HG03521 (cell line): ENCODE data around the gene HLA-DPA1.
"Not testable (repeated sequence)": the region's sequence is repeated elsewhere in the genome, so short reads cannot be mapped to it uniquely, and the experiment has no call there.

Experiments used
- ATAC-seq: cut with Tn5 transposase; IDR thresholded peaks from one replicate; pipeline ENCODE4 v1.9.1; 2021; ENCODE audit warnings: mild to moderate bottlenecking, moderate library complexity; ENCODE audit not compliant: unreplicated experiment

The HLA-DPA1 gene

GRCh38 chr6:33065312-33065711 is 8.1 kb downstream of the HLA-DPA1 start:
- no peak for ATAC-seq

- ATAC-seq = no peak
These were observed 8.7 kb downstream of the HLA-DPA1 start for GRCh38 chr6:33064723-33065122.

DNA sequence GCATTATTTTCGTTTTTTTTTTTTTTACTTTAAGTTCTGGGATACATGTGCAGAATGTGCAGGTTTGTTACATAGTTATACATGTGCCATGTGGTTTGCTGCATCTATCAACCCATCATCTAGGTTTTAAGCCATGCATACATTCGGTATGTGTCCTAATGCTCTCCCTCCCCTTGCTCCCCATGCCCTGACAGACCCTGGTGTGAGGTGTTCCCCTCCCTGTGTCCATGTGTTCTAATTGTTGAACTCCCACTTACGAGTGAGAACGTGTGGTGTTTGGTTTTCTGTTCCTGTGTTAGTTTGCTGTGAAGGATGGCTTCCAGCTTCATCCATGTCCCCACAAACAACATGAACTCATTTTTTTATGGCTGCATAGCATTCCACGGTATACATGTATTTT is 10.0 kb downstream of the HLA-DPA1 start:
- not testable (repeated sequence) for ATAC-seq

- peak; percentile 50 for ATAC-seq
These were observed 11.5 kb downstream of the HLA-DPA1 start for GRCh38 chr6:33061987-33062386.

GRCh38 chr6:33057222-33058150 is 16.0 kb downstream of the HLA-DPA1 start:
- ATAC-seq = no peak

GRCh38 chr6:33053230-33053629 is 20.2 kb downstream of the HLA-DPA1 start:
- no peak for ATAC-seq

DNA sequence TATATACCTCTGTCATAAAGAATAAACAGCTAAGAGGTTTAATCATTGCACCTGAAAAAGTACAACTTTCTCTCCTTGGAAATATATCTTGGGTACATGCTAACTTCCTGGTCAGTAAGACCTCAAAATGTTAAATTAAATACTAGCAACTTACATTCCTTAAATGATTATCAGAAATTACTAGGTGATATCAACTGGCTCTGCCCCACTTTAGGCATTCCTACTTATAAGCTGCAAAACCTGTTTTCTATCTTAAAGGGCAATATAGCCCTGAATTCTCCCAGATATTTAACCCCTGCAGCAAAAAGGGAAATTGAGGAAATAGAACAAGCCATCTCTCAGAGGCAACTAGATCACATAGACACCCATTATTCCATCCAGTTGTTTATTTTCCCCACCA is 20.8 kb downstream of the HLA-DPA1 start:
- ATAC-seq = no peak

DNA sequence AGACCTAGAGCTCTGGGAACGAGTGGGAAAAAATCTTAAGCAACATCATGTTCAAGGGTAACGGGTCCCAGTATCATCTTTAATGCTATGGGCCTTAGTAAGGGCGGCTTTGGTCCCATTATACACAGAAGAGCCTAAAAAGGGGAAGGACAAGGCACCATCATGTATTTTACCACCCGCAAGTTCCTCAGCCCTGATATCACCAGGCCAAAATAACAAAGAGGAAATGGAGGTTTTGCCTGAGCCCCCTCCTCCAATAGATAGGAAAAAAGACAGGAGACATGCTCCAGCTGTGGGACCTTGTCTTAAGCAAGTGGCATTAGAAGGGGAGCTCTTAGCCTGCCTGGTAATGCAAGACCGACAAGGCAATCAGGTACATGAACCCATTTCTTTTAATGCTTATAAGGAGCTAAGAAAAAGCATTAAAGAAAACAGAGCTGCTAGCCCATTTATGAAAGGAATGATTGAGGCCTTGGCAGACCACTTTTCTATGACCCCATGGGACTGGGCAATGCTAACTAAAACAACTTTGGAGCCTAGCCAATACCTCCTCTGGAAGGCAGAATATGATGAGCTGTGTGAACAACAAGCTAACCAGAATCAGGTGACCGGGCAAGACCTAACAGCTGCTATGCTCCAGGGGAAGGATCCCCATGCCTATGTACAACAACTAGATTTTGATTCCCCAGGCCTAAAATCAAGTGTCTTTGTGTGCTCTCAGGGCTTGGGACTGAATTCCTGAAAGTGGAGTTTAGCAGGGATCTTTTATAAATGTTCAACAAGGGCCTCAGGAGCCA is 23.2 kb downstream of the HLA-DPA1 start:
- ATAC-seq = no peak

DNA sequence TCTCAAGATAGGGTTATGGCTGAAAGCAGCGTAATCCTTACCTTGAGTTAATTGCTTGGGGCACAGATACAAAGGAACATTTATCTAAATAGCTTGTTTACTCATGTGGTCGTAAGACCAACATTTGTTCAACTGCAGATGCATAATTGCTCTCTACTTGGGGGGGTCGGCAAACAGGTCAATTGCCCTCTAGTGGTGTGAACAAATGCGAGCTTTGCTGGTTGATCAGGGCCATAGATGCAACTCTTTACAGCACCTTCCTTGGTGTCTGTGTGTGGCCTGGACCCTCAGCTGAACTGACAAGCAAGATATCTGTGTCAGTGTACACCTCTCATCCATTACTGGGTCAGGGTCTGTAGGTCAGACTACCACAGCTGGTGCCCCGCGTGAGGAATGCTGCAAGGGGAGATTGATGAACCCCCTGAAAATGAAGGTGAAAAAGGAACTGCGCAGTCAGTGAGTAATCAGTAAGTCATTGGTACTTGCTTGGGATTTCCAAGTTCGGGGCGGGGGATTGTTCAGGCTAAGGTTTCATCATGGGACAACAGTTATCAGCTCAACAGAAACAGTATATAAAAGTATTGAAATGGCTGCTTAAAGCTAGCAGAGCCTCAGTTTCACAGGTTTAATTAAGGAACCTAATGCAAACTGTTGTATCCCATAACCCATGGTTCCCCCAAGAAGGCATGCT is 24.0 kb downstream of the HLA-DPA1 start:
- ATAC-seq = no peak

DNA sequence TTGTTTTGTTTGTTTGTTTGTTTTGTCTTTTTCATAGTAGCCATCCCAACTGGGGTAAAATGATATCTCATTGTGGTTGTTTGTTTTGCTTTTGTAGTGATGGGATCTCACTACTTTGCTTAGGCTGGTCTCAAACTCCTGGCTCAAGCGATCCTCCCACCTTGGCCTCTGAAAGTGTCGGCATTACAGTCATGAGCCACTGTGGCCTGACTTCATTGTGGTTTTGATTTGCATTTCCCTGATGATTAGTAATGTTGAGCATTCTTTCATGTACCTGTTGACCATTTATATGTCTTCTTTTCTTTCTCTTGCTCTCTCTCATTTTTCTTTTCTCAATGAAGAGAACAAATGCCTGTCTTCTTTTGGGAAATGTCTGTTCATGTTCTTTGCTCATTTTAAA is 33.3 kb downstream of the HLA-DPA1 start:
- ATAC-seq = no peak

DNA sequence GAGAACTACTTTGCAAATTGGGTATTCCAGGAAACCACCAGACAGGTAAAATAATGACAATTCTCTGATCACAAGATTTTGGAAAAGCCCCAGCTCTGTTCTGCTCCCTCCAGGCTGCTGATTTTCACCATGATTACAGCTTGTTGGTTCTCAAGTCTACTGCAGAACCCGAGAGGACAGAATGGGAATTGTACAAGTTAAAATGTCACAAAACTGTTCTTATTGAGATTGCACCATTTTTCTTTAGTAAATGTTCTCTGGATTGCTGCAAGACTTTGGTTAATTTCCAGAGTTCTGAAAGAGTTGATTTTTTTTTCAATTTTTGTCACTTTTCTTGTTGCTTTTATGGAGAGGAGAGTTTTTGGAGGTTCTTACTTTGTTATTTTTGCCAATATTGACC is 36.9 kb downstream of the HLA-DPA1 start:
- no peak for ATAC-seq

- no peak for ATAC-seq
These were observed 38.9 kb downstream of the HLA-DPA1 start for GRCh38 chr6:33034554-33034953.

- ATAC-seq = no peak
These were observed 43.2 kb downstream of the HLA-DPA1 start for GRCh38 chr6:33030245-33030644.

- peak; percentile 71 for ATAC-seq
These were observed 43.9 kb downstream of the HLA-DPA1 start for GRCh38 chr6:33029328-33030184.

DNA sequence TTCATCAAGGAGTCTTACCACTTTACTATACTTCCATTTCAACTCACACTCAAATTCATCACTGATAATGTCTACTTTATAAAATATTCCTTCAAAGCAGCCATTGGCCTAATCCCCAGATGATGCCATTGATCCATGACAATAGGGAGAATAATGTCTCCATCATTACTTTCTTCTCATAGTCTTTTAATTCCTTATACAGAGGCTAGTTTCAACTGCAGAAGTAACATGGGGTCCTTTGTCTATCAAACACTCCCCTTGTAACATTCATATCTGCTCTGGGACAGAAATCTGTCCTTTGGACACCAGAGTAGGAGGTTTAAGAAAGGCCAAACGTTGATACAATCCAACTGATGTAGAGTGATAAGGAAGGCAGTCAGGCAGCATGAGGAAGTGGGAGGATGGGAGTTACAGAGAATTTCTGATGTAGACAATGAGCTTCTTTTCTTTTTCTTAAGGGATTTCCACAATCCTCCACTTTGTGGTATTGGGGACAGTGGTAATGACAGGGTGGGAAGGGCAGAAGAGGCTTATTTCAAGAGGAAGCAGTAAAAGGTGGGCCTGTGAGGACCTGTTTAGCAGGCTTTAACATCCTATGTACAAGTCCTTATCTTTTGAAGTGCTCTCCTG is 45.1 kb downstream of the HLA-DPA1 start:
- ATAC-seq = no peak

GRCh38 chr6:33024521-33024920 is 48.9 kb downstream of the HLA-DPA1 start:
- ATAC-seq = no peak

GRCh38 chr6:33023536-33023935 is 49.9 kb downstream of the HLA-DPA1 start:
- ATAC-seq = no peak

- no peak for ATAC-seq
These were observed 51.5 kb downstream of the HLA-DPA1 start for GRCh38 chr6:33021917-33022316.

DNA sequence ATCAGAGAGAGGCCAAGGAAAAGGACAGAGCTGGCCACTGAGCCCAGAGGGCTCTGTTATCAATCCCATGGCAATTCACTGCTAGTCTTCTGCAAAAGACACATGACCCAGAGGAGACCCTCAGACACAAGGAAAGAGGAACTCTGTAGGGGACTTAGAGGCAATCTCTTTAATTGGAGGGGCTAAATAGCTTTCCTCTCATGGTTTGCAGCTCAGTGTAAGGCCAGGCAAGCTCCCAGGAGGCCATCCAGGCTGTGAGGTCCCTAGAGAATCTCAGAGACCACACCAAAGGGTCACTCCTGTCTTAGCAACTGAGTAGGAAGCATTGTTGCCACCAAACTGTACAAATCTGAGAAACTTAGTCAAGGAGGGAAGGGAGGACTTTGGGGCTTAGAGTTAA is 54.1 kb downstream of the HLA-DPA1 start:
- no peak for ATAC-seq

GRCh38 chr6:33018904-33019303 is 54.5 kb downstream of the HLA-DPA1 start:
- no peak for ATAC-seq
